HUES6 (cell line): ENCODE data around the gene EPB41L5.
"Not testable (repeated sequence)": the region's sequence is repeated elsewhere in the genome, so short reads cannot be mapped to it uniquely, and the experiment has no call there.

Experiments used
- H3K27ac ChIP-seq: 2 replicates; pipeline ENCODE4 v1.7.0; 2013; ENCODE audit warnings: low read depth, mild to moderate bottlenecking, low read length, inconsistent platforms
- H3K27me3 ChIP-seq: 2 replicates; pipeline ENCODE4 v1.6.1; 2013; ENCODE audit warnings: low read length; ENCODE audit not compliant: control insufficient read depth, insufficient read depth
- H3K36me3 ChIP-seq: 2 replicates; pipeline ENCODE4 v1.6.1; 2013; ENCODE audit warnings: low read length; ENCODE audit not compliant: control insufficient read depth, insufficient read depth
- H3K4me1 ChIP-seq: 2 replicates; pipeline ENCODE4 v1.6.1; 2013; ENCODE audit warnings: low read length; ENCODE audit not compliant: control insufficient read depth, insufficient read depth
- H3K4me3 ChIP-seq: 2 replicates; pipeline ENCODE4 v1.5.1; 2013; ENCODE audit warnings: low read depth, low read length
- H3K9ac ChIP-seq: one replicate; pipeline ENCODE4 v1.6.1; 2013; ENCODE audit warnings: mild to moderate bottlenecking, low read length
- H3K9me3 ChIP-seq: 2 replicates; pipeline ENCODE4 v1.6.1; 2013; ENCODE audit warnings: low read depth, low read length; ENCODE audit not compliant: control insufficient read depth, insufficient read depth

Gene EPB41L5

DNA sequence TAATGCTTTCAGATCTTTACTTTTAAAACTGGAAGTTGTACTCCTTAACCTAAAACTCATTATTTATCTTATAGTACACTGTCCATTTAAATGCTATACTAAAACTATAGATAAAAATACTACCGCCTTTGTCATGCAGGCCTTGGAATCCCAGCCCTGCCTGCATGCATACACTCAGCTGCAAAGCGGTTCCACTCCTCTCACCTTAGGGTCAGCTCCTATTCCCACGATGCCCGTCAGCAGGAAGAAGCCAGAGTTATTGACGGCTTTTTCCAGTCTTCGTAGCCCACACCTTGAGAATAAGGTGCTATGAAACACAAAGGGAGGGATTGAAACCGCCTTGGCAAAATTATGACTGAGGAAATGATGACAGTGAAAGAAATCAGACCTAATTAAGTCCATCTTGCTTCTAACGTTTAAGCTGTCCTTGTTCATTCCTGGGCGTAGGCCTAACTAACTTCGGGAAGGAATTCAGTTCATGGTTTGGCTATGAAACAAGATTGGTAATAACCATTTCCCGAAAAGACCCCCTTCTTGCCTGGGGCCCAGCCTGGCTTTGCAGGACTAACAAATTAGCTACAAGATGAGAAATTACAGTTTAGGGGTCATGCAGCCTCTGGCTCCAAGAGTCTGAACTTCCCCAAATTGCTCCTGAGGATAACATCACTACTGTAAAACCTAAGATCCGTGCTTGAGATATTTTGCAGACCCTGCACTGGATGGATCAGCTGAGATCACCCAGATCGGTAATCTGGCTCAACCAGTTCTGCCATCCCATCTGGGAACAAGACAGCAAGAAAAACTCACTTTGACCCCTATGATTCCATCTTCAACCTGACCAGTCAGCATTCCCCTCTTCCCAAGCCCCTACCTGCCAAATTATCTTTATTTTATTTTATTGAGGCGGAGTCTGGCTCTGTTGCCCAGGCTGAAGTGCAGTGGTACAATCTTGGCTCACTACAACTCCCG, 17.1 kb downstream of the EPB41L5 start:
- Histone ChIP-seq H3K27ac (no peak overlapping the region), H3K9ac (no peak overlapping the region), H3K4me1 (peaks cover 6% of the 10 kb centered on the region; the same call in 1 of the 2 replicates), H3K4me3 (no peak overlapping the region), H3K36me3 (no peaks in the 10 kb centered on the region), H3K9me3 (peaks cover 4% of the 10 kb centered on the region; the same call in 1 of the 2 replicates), H3K27me3 (no peaks in the 10 kb centered on the region)

GRCh38 chr2:120032297-120032696, 19.4 kb downstream of the EPB41L5 start:
- H3K27me3 ChIP-seq: no peaks in the 10 kb centered on the region
- peaks cover 6% of the 10 kb centered on the region; the same call in 1 of the 2 replicates for H3K4me1 ChIP-seq
- H3K9ac ChIP-seq: no peak overlapping the region
- H3K36me3 ChIP-seq: no peaks in the 10 kb centered on the region
- no peak overlapping the region for H3K4me3 ChIP-seq
- H3K27ac ChIP-seq: no peak overlapping the region
- H3K9me3 ChIP-seq: no peaks in the 10 kb centered on the region

GRCh38 chr2:120034027-120034426, 21.1 kb downstream of the EPB41L5 start:
- H3K36me3 ChIP-seq: no peaks in the 10 kb centered on the region
- H3K27me3 ChIP-seq: no peaks in the 10 kb centered on the region
- H3K4me1 ChIP-seq: peaks cover 6% of the 10 kb centered on the region; the same call in 1 of the 2 replicates
- no peak overlapping the region for H3K27ac ChIP-seq
- no peak overlapping the region for H3K4me3 ChIP-seq
- no peak overlapping the region for H3K9ac ChIP-seq
- no peaks in the 10 kb centered on the region for H3K9me3 ChIP-seq

GRCh38 chr2:120034621-120035020, 21.7 kb downstream of the EPB41L5 start:
- Histone ChIP-seq H3K27ac (no peak overlapping the region), H3K4me3 (no peak overlapping the region), H3K27me3 (no peaks in the 10 kb centered on the region), H3K9ac (no peak overlapping the region), H3K4me1 (peaks cover 6% of the 10 kb centered on the region; the same call in 1 of the 2 replicates), H3K36me3 (no peaks in the 10 kb centered on the region), H3K9me3 (no peaks in the 10 kb centered on the region)

DNA sequence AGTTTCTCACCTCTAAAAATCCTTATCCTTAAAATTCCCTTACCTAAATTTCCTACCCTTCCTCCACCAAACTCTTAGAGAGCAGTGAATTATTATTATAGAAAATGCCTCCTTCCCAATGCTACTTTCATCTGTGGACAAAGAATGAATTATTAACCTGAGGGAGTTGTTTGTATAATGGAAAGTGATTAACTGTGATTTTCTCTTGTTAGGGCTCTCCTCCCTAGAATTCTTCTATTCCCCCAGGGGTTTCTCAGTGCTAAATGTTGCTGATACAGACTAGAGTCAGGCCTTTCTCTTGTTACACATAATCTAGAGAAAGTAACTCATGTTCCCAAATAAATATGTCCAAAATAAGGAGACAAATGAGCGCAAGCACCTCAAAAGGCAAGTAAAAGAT, 23.3 kb downstream of the EPB41L5 start:
- no peaks in the 10 kb centered on the region for H3K9me3 ChIP-seq
- H3K36me3 ChIP-seq: no peaks in the 10 kb centered on the region
- no peak overlapping the region for H3K27ac ChIP-seq
- H3K4me1 ChIP-seq: no peaks in the 10 kb centered on the region
- H3K27me3 ChIP-seq: no peaks in the 10 kb centered on the region
- H3K4me3 ChIP-seq: no peak overlapping the region
- H3K9ac ChIP-seq: no peak overlapping the region

GRCh38 chr2:120037995-120038541, 25.2 kb downstream of the EPB41L5 start:
- H3K27me3 ChIP-seq: no peaks in the 10 kb centered on the region
- no peaks in the 10 kb centered on the region for H3K9me3 ChIP-seq
- peaks cover 11% of the 10 kb centered on the region for H3K36me3 ChIP-seq
- H3K27ac ChIP-seq: no peak overlapping the region
- no peaks in the 10 kb centered on the region for H3K4me1 ChIP-seq
- no peak overlapping the region for H3K9ac ChIP-seq
- H3K4me3 ChIP-seq: no peak overlapping the region

GRCh38 chr2:120042359-120042758, 29.5 kb downstream of the EPB41L5 start:
- no peaks in the 10 kb centered on the region for H3K4me1 ChIP-seq
- no peak overlapping the region for H3K9ac ChIP-seq
- H3K4me3 ChIP-seq: no peak overlapping the region
- peaks cover 31% of the 10 kb centered on the region for H3K36me3 ChIP-seq
- H3K27me3 ChIP-seq: no peaks in the 10 kb centered on the region
- peaks cover 13% of the 10 kb centered on the region for H3K9me3 ChIP-seq
- no peak overlapping the region for H3K27ac ChIP-seq

- Histone ChIP-seq H3K27me3 (no peaks in the 10 kb centered on the region), H3K4me3 (no peak overlapping the region), H3K9ac (no peak overlapping the region), H3K4me1 (no peaks in the 10 kb centered on the region), H3K36me3 (peaks cover 31% of the 10 kb centered on the region), H3K9me3 (peaks cover 13% of the 10 kb centered on the region), H3K27ac (no peak overlapping the region)
Measured at GRCh38 chr2:120044336-120044735, 31.5 kb downstream of the EPB41L5 start.

DNA sequence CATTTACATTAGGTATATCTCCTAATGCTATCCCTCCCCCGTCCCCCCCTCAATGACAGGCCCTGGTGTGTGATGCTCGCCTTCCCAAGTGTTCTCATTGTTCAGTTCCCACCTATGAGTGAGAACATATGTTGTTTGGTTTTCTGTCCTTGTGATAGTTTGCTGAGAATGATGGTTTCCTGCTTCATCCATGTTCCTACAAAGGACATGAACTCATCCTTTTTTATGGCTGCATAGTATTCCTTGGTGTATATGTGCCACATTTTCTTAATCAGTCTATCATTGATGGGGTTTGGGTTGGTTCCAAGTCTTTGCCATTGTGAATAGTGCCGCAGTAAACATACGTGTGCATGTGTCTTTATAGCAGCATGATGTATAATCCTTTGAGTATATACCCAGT, 32.9 kb downstream of the EPB41L5 start:
- H3K4me1 ChIP-seq: not testable (repeated sequence)
- peaks cover 14% of the 10 kb centered on the region for H3K9me3 ChIP-seq

GRCh38 chr2:120046252-120046651, 33.4 kb downstream of the EPB41L5 start:
- not testable (repeated sequence) for H3K27me3 ChIP-seq, H3K9ac ChIP-seq, H3K4me3 ChIP-seq, H3K4me1 ChIP-seq, H3K27ac ChIP-seq
- Histone ChIP-seq H3K9me3 (peaks cover 19% of the 10 kb centered on the region), H3K36me3 (peaks cover 31% of the 10 kb centered on the region)

More for the DNA sequence above, 32.9 kb downstream of the EPB41L5 start:
- not testable (repeated sequence) for H3K27me3 ChIP-seq, H3K27ac ChIP-seq, H3K9ac ChIP-seq, H3K4me3 ChIP-seq
- peaks cover 31% of the 10 kb centered on the region for H3K36me3 ChIP-seq

- Histone ChIP-seq H3K27me3 (no peaks in the 10 kb centered on the region), H3K27ac (no peak overlapping the region), H3K4me1 (no peaks in the 10 kb centered on the region), H3K9me3 (peaks cover 24% of the 10 kb centered on the region), H3K36me3 (peaks cover 15% of the 10 kb centered on the region), H3K9ac (no peak overlapping the region), H3K4me3 (no peak overlapping the region)
Measured at GRCh38 chr2:120052597-120052996, 39.7 kb downstream of the EPB41L5 start.
